ENCODE measurements around the gene RARRES2. TPM values are rescaled to one million over a fixed set of nuclear protein-coding genes. Genes with fewer than 3 reads are reported as not detected.
A peak's percentile ranks its signal among the peaks of the same experiment; 100 is the strongest.

The RARRES2 gene
- total RNA-seq, 1 donor from 2014 or later, result 144 TPM

GRCh38 chr7:150324373-150324961 lies 17.0 kb downstream of the RARRES2 start:
- H3K27me3 ChIP-seq (ENCODE audit: low read depth), result no peaks in the 10 kb centered on the region
- H3K4me1 ChIP-seq, result peaks cover 50% of the 10 kb centered on the region
- no peak for TF ChIP-seq CTCF (IDR thresholded peaks at IDR 0.05)
- intact Hi-C loops (cut with DNase I), result no loop called here
- DNase-seq, result no peak
- H3K4me3 ChIP-seq, result peak overlapping the region; percentile 61
- peaks cover 22% of the 10 kb centered on the region for H3K36me3 ChIP-seq
- ATAC-seq, result peak; percentile 21 to 22
- H3K27ac ChIP-seq, result peak overlapping the region; percentile 92
- no peaks in the 10 kb centered on the region for H3K9me3 ChIP-seq

GRCh38 chr7:150323682-150324372 lies 17.6 kb downstream of the RARRES2 start:
- Histone ChIP-seq H3K27ac (peak overlapping the region; percentile 92), H3K9me3 (no peaks in the 10 kb centered on the region)
- DNase-seq, result no peak

GRCh38 chr7:150322833-150323681 lies 18.4 kb downstream of the RARRES2 start, which contains the start of the genes ACTR3C and LRRC61:
TSS of gene ACTR3C (minus strand) at chr7:150323545. CDS start at chr7:150295296, 28,249 bp downstream.
TSS of gene LRRC61 (plus strand) at chr7:150323355. CDS start at chr7:150336862, 13,507 bp downstream.
- Histone ChIP-seq H3K36me3 (peaks cover 11% of the 10 kb centered on the region), H3K4me3 (peak within 1 kb of the TSS; percentile 61), H3K27ac (peak within 1 kb of the TSS; percentile 92), H3K4me1 (peaks cover 50% of the 10 kb centered on the region), H3K27me3 (ENCODE audit: low read depth) (no peaks in the 10 kb centered on the region), H3K9me3 (no peaks in the 10 kb centered on the region)
- ATAC-seq (peak; percentile 84 to 91), DNase-seq (peak; percentile 81)
- peak; percentile 36 for TF ChIP-seq CTCF (IDR thresholded peaks at IDR 0.05)
- intact Hi-C loops (cut with DNase I), result no loop called here

More at GRCh38 chr7:150323682-150324372, 17.6 kb downstream of the RARRES2 start:
- intact Hi-C loops (cut with DNase I), result no loop called here
- H3K4me3 ChIP-seq, result peak overlapping the region; percentile 61
- no peak for TF ChIP-seq CTCF (IDR thresholded peaks at IDR 0.05)
- H3K36me3 ChIP-seq, result peaks cover 15% of the 10 kb centered on the region
- peaks cover 50% of the 10 kb centered on the region for H3K4me1 ChIP-seq
- no peaks in the 10 kb centered on the region for H3K27me3 ChIP-seq (ENCODE audit: low read depth)
- peak; percentile 1 to 47 for ATAC-seq

DNA sequence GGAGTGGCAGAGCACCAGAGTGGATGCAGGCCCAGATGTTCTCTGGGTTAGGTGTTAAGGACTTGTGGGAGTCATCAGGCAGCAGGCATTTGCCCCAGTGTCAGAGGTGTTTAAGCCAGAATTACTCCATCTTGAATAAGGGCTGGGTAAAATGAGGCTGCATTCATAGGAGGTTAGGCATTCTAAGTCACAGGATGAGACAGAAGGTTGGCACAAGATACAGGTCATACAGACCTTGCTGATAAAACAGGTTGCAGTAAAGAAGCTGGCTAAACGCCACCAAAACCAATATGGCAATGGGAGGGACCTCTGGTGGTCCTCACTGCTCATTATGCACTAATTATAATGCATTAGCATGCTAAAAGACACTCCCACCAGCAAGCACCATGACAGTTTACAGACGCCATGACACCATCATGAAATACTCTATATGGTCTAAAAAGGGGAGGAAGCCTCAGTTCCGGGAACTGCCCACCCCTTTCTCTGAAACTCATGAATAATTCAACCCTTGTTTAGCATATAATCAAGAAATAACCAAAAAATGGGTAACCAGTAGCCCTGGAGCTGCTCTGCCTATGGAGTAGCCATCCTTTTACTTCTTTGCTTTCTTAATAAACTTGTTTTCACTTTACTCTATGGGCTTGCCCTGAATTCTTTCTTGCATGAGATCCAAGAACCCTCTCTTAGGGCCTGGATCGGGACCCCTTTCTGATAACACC lies 19.2 kb downstream of the RARRES2 start:
- intact Hi-C loops (cut with DNase I), result no loop called here
- Histone ChIP-seq H3K9me3 (no peaks in the 10 kb centered on the region), H3K36me3 (peaks cover 11% of the 10 kb centered on the region), H3K4me3 (peak overlapping the region; percentile 61), H3K27me3 (ENCODE audit: low read depth) (no peaks in the 10 kb centered on the region), H3K4me1 (peaks cover 50% of the 10 kb centered on the region), H3K27ac (peak overlapping the region; percentile 92)
- DNase-seq, result no peak
- TF ChIP-seq CTCF (IDR thresholded peaks at IDR 0.05), result no peak
- no peak for ATAC-seq

DNA sequence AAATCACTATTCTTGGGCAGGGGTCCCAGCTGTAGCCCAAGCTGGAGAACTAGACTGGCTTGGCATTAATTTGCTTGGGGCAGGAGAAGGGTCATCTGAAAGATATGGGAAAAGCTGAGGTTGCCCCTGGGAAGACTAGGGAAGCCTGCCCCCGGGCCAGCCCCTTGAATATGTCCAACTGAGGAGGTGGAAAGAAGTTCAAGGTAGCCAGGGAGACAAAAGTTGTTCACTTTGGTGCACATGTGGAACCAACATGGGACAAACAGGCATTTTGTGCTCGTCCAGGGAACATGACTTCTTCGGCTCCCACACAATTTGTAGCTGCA lies 19.7 kb downstream of the RARRES2 start:
- peaks cover 50% of the 10 kb centered on the region for H3K4me1 ChIP-seq
- peaks cover 11% of the 10 kb centered on the region for H3K36me3 ChIP-seq
- ATAC-seq (no peak), DNase-seq (no peak)
- no peaks in the 10 kb centered on the region for H3K27me3 ChIP-seq (ENCODE audit: low read depth)
- H3K4me3 ChIP-seq, result no peak overlapping the region
- H3K9me3 ChIP-seq, result no peaks in the 10 kb centered on the region
- peak overlapping the region; percentile 92 for H3K27ac ChIP-seq
- no peak for TF ChIP-seq CTCF (IDR thresholded peaks at IDR 0.05)
- intact Hi-C loops (cut with DNase I), result no loop called here

Measured in lower lobe of right lung (tissue), 2 donors.